Parathyroid adenoma (tissue), 2 donors: ENCODE measurements around the gene TRIM61.
"Not testable (repeated sequence)": the region's sequence is repeated elsewhere in the genome, so short reads cannot be mapped to it uniquely, and the experiment has no call there.

Experiments used
- H2AFZ ChIP-seq: fragments of 300-600 bp; sonication (generic); one replicate; pipeline ENCODE4 v1.7.0; 2017; ENCODE audit warnings: antibody characterized with exemption, mild to moderate bottlenecking
- H3K27ac ChIP-seq: fragments of 300-600 bp; sonication (generic); one replicate; pipeline ENCODE4 v1.7.0; 2017
- H3K27me3 ChIP-seq: fragments of 300-600 bp; sonication (generic); one replicate; pipeline ENCODE4 v1.7.0; 2017; ENCODE audit warnings: low read length; ENCODE audit not compliant: control insufficient read depth, insufficient read depth
- H3K36me3 ChIP-seq: fragments of 300-600 bp; sonication (generic); one replicate; pipeline ENCODE4 v1.7.0; 2017; ENCODE audit warnings: low read length; ENCODE audit not compliant: control insufficient read depth, insufficient read depth
- H3K4me1 ChIP-seq: fragments of 300-600 bp; sonication (generic); one replicate; pipeline ENCODE4 v1.7.0; 2017; ENCODE audit warnings: control low read depth
- H3K4me2 ChIP-seq: fragments of 300-600 bp; sonication (generic); one replicate; pipeline ENCODE4 v1.7.0; 2017; ENCODE audit warnings: low read length
- H3K4me3 ChIP-seq: fragments of 300-600 bp; sonication (generic); one replicate; pipeline ENCODE4 v1.7.0; 2017; ENCODE audit warnings: low read depth, low read length
- H3K79me2 ChIP-seq: fragments of 300-600 bp; sonication (generic); one replicate; pipeline ENCODE4 v1.7.0; 2017; ENCODE audit warnings: control low read depth
- H3K9ac ChIP-seq: fragments of 300-600 bp; sonication (generic); one replicate; pipeline ENCODE4 v1.7.0; 2017; ENCODE audit warnings: mild to moderate bottlenecking
- H3K9me3 ChIP-seq: fragments of 300-600 bp; sonication (generic); one replicate; pipeline ENCODE4 v1.7.0; 2017; ENCODE audit warnings: low read length; ENCODE audit not compliant: control insufficient read depth
- TF ChIP-seq, protein P1 (sequence below): fragments of 300-600 bp; sonication (generic); IDR thresholded peaks from one replicate; pipeline ENCODE4 v1.7.0; 2017; ENCODE audit warnings: antibody characterized with exemption, mild to moderate bottlenecking
- donor health status: primary hyperparathyroidism.

Gene TRIM61

GRCh38 chr4:165006456-165006855 is 29.0 kb upstream of the TRIM61 start:
- Histone ChIP-seq H3K4me2 (no peak overlapping the region), H3K4me1 (no peaks in the 10 kb centered on the region)

DNA sequence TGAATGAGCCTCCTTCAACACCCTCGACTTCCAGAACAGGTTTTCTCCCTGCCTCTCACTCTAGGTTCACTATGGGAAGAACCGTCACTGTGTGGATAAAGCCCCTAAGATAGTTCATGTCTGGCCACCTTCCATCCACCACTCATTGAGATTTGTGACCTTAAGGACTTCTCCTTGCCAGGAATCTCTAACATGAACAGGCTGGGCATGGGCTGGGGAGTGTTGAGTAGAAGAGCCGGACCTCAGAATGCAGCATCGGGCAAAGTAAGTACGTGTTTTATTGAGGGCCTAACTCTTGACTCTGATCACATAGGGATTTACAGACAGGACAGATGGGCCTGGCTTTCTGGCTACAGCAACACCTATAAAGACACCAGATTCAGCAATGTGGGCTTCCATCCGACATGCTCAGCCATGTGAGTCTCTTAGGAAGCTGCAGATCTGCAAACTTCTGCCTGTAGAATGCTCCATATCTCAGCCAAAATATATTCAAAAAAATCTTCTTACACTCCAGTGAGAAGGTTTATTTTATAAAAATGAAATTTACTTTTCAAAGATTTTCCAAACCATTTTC is 28.0 kb upstream of the TRIM61 start:
- TF ChIP-seq, protein P1, sequence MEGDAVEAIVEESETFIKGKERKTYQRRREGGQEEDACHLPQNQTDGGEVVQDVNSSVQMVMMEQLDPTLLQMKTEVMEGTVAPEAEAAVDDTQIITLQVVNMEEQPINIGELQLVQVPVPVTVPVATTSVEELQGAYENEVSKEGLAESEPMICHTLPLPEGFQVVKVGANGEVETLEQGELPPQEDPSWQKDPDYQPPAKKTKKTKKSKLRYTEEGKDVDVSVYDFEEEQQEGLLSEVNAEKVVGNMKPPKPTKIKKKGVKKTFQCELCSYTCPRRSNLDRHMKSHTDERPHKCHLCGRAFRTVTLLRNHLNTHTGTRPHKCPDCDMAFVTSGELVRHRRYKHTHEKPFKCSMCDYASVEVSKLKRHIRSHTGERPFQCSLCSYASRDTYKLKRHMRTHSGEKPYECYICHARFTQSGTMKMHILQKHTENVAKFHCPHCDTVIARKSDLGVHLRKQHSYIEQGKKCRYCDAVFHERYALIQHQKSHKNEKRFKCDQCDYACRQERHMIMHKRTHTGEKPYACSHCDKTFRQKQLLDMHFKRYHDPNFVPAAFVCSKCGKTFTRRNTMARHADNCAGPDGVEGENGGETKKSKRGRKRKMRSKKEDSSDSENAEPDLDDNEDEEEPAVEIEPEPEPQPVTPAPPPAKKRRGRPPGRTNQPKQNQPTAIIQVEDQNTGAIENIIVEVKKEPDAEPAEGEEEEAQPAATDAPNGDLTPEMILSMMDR = no peak
- H3K27ac ChIP-seq = no peak overlapping the region

More at GRCh38 chr4:165006456-165006855, 29.0 kb upstream of the TRIM61 start:
- no peaks in the 10 kb centered on the region for H3K36me3 ChIP-seq
- TF ChIP-seq, protein P1 = no peak
- no peaks in the 10 kb centered on the region for H3K9me3 ChIP-seq
- no peak overlapping the region for H3K27ac ChIP-seq
- H3K9ac ChIP-seq = no peak overlapping the region
- no peak overlapping the region for H2AFZ ChIP-seq
- no peaks in the 10 kb centered on the region for H3K27me3 ChIP-seq
- H3K79me2 ChIP-seq = no peaks in the 10 kb centered on the region
- no peak overlapping the region for H3K4me3 ChIP-seq

DNA sequence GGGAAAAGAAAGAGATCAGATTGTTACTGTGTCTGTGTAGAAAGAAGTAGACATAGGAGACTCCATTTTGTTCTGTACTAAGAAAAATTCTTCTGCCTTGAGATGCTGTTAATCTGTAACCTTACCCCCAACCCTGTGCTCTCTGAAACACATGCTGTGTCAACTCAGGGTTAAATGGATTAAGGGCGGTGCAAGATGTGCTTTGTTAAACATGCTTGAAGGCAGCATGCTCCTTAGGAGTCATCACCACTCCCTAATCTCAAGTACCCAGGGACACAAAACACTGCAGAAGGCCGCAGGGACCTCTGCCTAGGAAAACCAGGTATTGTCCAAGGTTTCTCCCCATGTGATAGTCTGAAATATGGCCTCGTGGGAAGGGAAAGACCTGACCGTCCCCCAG is 24.5 kb upstream of the TRIM61 start:
- not testable (repeated sequence) for H3K9ac ChIP-seq, H3K79me2 ChIP-seq, H3K27ac ChIP-seq, H3K4me3 ChIP-seq, H3K9me3 ChIP-seq, H3K27me3 ChIP-seq, H3K36me3 ChIP-seq, H2AFZ ChIP-seq, H3K4me1 ChIP-seq, H3K4me2 ChIP-seq

More for the DNA sequence above, 28.0 kb upstream of the TRIM61 start:
- Histone ChIP-seq H2AFZ (no peak overlapping the region), H3K4me2 (no peak overlapping the region), H3K36me3 (no peaks in the 10 kb centered on the region), H3K27me3 (no peaks in the 10 kb centered on the region), H3K9ac (no peak overlapping the region), H3K4me1 (no peaks in the 10 kb centered on the region), H3K4me3 (no peak overlapping the region), H3K79me2 (no peaks in the 10 kb centered on the region), H3K9me3 (no peaks in the 10 kb centered on the region)

DNA sequence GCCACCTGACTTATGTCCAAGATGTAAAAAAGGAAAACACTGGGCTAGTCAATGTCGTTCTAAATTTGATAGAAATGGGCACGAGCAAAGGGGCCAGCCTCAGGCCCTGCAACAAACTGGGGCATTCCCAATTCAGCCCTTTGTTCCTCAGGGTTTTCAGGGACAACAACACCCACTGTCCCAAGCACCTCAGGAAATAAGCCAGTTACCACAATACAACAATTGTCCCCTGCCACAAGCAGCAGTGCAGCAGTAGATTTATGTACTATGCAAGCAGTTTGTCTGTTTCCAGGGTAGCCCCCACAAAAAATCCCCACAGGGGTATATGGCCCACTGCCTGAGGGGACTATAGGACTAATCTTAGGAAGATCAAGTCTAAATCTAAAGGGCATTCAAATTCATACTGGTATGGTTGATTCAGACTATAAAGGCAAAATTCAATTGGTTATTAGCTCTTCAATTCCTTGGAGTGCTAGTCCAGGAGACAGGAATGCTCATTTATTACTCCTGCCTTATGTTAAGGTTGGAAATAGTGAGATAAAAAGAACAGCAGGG is 21.1 kb upstream of the TRIM61 start:
- not testable (repeated sequence) for H3K9ac ChIP-seq, H3K27me3 ChIP-seq, H3K36me3 ChIP-seq, H2AFZ ChIP-seq, H3K4me2 ChIP-seq, H3K27ac ChIP-seq, H3K4me1 ChIP-seq, H3K4me3 ChIP-seq, H3K9me3 ChIP-seq, H3K79me2 ChIP-seq

GRCh38 chr4:164997941-164998340 is 20.5 kb upstream of the TRIM61 start:
- TF ChIP-seq, protein P1 = no peak
- Histone ChIP-seq H3K4me2 (no peak overlapping the region), H3K9me3 (no peaks in the 10 kb centered on the region), H3K36me3 (no peaks in the 10 kb centered on the region), H3K27me3 (no peaks in the 10 kb centered on the region), H3K4me1 (no peaks in the 10 kb centered on the region), H3K27ac (no peak overlapping the region), H3K9ac (no peak overlapping the region), H3K79me2 (no peaks in the 10 kb centered on the region), H2AFZ (no peak overlapping the region), H3K4me3 (no peak overlapping the region)

- Histone ChIP-seq H2AFZ (no peak overlapping the region), H3K36me3 (no peaks in the 10 kb centered on the region), H3K27ac (no peak overlapping the region), H3K79me2 (no peaks in the 10 kb centered on the region), H3K4me2 (no peak overlapping the region), H3K4me3 (no peak overlapping the region), H3K9ac (no peak overlapping the region), H3K9me3 (no peaks in the 10 kb centered on the region), H3K27me3 (no peaks in the 10 kb centered on the region), H3K4me1 (no peaks in the 10 kb centered on the region)
- TF ChIP-seq, protein P1 = no peak
These were observed 19.9 kb upstream of the TRIM61 start for GRCh38 chr4:164997324-164997723.

DNA sequence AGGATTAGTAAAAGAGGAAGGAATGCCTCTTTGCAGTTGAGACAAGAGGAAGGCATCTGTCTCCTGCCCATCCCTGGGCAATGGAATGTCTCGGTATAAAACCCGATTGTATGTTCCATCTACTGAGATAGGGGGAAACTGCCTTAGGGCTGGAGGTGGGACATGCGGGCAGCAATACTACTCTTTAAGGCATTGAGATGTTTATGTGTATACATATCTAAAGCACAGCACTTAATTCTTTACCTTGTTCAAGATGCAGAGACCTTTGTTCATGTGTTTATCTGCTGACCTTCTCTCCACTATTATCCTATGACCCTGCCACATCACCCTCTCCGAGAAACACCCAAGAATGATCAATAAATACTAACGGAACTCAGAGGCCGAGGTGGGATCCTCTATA is 18.7 kb upstream of the TRIM61 start:
- H2AFZ ChIP-seq, H3K4me1 ChIP-seq, H3K4me2 ChIP-seq, H3K9me3 ChIP-seq, H3K9ac ChIP-seq, H3K27me3 ChIP-seq, H3K27ac ChIP-seq, H3K4me3 ChIP-seq, H3K79me2 ChIP-seq, H3K36me3 ChIP-seq: not testable (repeated sequence)

- not testable (repeated sequence) for H2AFZ ChIP-seq, H3K27me3 ChIP-seq, H3K4me2 ChIP-seq, H3K36me3 ChIP-seq, H3K4me1 ChIP-seq, H3K79me2 ChIP-seq, H3K9ac ChIP-seq, H3K27ac ChIP-seq, H3K4me3 ChIP-seq, H3K9me3 ChIP-seq
These were observed 13.3 kb upstream of the TRIM61 start for GRCh38 chr4:164990786-164991185.
